Non-pigmented ciliary epithelial cell (primary cell): Measurements from ENCODE around the gene WWOX.

Source experiments
- DNase-seq: peaks from one replicate; pipeline ENCODE4 v3.0.0-alpha.2; 2010; ENCODE audit warnings: low read depth

The WWOX gene

DNA sequence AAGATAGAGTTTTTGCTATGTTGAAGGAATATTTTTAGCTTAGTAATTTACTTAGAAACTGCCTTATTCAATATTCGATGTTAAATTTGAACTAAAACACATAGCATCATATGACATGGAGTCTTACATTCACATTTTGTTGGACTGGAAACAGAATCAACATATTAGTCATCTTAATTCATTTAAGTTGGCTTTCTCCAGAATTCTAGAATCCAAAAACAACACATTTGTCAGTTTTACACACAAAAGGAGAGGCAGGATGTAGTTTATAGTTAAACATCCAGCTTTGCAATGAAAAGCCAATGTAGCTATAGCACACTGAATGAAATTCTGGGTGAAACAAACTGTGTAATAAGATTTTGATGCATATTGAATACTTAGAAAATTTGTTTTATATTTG lies 43.3 kb downstream of the WWOX start:
- no peak for DNase-seq

DNA sequence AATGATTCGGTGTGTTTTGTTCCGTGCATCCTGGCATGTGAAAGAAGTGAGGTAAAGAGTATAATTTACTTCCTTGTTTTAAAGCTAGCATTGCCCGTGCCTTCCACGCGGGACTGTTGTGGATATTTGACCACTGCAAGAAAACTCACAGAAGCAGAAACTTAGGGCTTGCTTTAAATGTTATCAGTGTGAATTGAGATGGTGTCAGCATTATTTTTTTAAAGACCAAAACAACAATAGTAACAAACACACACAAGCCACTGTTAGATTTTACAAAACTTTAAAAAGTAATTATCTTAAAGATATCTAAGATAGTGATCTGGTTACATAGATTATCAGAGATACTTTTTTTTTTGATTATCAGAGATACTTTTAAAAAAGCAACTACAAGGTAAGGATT lies 47.4 kb downstream of the WWOX start:
- DNase-seq, result no peak

DNA sequence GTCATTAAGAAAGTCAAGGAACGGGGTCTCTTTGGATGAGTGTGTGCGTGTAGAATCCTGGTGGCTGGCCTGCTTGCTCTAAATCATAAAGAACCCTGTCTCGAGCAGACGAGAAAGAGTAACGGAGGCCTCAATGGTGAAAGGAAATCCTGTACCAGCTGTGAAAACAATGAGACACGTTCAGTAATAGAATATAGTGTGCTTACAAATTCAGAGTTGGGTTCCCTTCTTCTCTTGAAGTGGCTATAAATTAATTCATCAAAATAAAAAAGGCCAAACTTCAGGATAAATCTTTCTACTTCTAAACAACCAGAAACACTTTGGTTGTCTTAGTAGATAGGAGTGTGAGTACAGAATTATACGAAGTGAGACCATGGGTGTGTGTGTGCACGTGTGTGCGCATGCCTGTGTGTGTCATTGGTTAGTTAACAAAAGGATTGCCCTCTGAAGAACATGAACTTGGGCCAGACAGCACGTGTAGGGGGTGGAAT lies 48.5 kb downstream of the WWOX start:
- no peak for DNase-seq

DNA sequence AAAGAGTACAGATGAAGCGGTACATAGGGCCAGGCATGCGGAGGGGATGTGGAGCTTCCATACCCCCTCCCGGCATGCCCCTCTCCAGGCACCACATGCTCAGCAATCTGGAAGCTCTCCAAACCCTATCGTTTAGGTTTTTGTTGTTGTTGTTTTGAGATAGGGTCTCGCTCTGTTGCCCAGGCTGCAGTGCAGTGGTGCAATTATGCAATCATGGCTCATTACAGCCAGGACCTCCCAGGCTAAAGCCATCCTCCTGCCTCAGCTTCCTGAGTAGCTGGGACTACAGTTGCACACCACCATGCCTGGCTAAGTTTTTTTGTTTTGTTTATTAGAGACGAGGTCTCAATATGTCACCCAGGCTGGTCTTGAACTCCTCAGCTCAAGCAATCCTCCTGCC lies 50.8 kb downstream of the WWOX start:
- DNase-seq, result no peak

DNA sequence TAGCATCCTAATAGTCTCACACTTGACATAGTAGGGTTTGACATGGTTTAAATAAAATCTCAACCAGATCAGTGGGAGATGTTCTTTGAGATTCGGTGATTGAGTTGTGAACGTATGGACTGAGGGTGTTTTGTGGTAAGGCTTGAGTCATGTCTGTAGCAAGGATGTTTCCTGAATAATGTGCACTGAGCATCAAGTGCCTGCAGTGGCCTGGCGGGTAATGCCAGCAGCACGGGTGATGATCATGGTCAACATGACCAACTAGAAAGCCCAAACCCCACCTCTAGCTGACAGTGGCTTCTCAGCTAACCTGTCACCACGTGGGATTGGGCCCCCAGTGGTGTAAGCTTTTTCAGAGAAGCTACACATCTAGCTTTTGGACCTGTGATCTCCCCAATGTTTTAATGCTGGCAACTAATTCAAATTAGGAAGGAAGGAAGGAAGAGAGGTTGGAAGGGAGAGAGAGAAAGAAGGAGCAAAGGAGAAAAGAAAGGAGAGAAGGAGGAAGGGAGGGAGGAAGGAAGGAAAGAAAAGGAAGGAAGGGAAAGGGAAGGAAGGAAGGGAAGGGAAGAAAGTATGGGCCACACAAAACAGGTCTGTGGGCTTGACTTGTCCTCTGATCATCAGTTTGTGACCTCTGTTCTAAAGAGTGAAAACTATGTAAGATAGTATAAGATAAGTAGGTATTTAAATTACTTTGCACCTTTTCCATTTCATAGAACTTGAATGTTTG lies 55.4 kb downstream of the WWOX start:
- no peak for DNase-seq

DNA sequence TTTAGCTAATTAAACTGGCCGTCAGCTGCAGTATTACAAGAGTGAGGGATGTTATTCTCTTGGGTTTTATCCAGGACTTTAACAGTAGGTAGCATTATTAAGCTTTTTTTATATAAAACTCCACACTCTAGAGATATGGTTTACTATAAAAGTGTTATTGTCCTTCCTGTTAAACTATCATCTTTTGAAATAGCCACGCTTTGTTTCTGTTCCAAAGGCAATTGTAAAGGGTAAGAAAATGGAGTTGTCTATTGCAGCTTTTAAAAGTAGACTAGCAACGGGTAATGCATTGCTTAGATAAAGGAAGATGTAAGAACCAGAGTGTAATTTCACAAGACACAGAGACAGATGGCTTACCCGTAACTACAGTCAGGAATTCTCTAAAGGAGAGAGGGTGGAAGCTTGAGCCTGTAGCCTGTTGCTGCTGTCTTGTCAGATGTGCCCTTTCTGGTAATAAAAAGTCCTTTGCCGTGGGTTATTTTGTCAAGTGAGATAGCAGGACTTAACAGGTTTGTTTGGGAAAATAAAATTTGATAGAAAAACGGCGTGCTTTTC lies 56.4 kb downstream of the WWOX start:
- DNase-seq, result no peak

DNA sequence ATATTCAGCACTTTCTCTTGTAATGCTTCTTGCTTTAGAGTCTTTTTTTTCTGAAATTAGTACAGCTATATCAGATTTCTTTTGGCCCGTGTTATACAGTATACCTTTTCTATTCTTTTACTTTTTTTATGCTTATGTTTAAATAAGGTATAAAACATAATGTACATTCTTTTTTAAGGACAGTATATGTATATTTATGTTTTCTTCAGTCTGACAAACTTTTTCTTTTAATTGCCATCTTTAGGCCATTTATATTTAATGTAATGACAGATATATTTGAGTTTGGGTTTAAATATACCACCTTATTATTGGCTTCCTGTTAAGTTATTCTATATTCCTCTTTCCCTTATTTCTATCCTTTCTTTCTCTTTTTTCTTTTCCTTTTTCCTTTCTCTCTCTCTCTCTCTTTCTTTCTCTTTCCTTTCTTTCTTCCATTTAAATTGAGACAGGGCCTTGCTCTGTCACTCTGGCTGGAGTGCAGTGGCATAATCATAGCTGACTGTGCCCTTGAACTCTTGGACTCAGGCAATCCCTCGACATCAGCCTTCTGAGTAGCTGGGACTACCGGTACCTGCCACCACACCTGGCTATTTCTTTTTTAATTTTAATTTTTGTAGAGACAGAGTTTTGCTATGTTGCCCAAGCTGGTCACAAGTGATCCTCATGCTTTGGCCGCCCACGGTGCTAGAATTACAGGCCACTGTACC lies 61.7 kb downstream of the WWOX start:
- DNase-seq, result no peak

- DNase-seq, result no peak
These were observed 64.6 kb downstream of the WWOX start for GRCh38 chr16:78163772-78164670.

DNA sequence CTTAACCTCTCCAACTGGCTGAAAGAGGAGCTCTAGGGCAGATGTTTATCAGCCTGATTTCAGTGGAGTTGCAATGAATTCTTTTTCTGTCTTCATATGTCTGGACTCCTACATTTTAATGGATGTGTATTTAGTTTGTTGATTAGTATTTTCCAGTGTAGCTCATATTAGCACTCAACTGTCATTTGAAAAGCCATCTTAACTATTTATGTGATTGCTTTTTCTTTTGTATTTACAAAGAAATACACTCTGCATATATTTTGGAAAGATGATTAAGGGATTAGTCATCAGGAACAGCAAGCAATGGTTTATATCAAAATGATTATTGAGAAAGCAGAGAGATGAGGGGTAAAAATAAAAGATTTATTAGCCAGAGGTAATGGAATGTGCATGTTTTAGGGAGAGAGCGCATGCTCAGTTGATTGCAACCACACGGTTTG lies 71.1 kb downstream of the WWOX start:
- DNase-seq, result no peak

GRCh38 chr16:78175287-78175686 lies 75.8 kb downstream of the WWOX start:
- DNase-seq, result no peak

DNA sequence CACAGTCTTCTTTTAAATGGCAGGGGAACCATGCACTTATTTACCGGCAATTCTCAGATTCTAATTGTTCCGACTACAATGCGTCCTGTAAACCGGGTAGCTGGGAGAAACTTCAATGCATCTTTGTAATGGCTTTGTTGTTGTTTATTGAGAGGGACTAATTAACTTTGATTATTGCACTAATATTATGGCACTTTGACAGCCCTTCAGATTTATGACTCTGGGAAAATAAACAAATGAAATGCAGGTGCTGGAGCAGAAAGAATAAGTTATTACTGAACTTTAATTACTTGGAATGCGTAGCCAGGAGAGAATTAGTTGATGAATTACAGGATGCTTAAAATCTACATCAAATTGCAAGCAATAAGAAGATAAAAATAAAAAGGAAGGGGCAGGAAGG lies 77.0 kb downstream of the WWOX start:
- no peak for DNase-seq

DNA sequence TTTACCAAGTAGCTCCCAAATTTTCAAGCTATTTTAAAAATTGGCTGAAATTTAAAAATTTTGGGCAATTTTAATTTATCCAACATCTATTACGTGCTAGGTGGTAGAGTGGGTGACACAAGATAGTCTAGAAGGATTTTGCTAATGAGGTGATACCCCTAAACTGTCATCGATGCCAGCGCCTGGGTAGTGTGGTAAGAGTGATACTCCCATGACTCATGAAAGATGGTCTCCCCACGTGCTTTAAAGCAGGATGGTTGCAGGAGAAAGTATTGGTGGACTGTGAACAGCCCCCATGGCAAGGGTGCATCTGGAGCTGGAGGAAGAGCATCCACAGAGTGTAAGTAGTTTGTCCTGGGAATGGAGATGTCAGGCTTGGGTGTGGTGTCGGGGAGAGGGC lies 77.8 kb downstream of the WWOX start:
- DNase-seq, result no peak

DNA sequence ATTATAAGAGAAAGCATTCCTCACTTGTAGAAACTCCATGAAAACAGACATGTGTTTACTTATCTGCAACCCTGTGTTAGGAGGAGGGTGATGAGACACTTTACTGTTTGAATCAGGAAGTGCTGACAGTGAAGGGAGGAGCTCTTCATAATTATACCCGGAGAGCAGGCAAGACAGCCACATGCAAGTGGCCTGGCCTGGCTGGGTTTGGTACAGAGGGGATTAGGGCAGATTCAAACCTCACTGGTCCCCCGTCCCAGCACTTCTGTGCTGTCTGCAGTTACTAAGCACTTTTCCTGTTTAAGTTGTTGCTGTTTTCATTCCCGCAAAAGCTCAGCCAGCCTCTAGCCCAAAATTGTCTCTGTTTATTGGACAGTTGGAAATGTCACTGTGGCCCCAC lies 78.5 kb downstream of the WWOX start:
- DNase-seq, result no peak

DNA sequence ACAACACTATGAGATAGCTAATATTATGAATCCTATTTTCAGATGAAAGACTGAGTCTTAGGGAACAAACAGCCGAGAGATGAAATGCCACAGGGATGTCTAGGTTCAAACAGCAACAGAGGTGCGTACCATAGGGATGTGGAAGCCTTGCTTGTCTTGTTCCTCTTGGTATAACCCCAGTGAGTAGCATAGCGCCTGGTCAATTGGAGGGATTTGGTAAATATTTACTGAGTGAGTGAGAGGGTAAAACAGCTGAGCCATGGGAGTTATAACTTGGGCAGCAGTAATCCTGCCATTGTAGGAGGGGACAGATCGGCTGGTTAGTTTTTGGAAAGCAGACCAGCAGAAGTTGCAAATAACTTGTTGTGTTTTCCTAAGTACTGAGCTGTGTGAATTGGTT lies 80.2 kb downstream of the WWOX start:
- DNase-seq, result no peak

- DNase-seq, result no peak
These were observed 80.9 kb downstream of the WWOX start for GRCh38 chr16:78180349-78180748.

DNA sequence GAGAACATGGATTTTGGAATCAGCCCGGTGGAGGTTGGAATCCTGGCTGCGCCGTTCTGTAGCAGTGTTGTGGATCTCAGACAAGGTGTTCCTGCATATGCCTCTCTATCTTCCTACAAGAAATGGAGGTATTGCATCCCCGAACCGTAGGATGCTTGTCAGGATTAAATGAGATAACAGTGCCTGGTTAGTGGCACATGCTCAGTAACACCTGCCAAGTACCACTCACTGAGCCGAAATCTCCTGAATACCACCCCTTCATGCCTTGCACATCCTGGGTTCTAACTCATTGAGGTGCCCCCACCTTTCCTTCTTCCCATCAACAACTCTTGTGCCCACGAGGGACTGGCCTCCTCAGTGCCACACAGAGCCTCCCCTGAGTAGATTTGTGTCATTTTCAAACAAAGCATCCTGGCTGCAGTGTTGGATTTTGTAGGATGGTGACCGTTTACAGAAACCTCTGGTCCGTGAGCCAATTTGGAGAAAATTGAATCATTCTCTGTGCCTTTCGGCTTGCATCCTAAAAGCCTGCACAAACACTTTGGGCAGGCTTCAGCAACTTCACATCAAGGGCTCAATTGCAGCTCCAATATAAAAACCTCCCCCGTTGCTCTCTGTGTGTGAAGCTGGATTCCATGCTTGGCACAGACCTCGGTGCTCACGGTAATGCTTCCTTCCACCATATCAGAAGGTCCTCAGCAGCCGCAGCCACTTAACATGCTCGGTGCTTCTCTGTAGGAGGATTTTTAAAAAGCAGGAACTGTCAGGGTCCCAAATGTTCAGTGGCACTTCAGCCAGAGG lies 84.2 kb downstream of the WWOX start:
- no peak for DNase-seq

GRCh38 chr16:78184238-78185183 lies 85.1 kb downstream of the WWOX start:
- DNase-seq, result peak; percentile 1

DNA sequence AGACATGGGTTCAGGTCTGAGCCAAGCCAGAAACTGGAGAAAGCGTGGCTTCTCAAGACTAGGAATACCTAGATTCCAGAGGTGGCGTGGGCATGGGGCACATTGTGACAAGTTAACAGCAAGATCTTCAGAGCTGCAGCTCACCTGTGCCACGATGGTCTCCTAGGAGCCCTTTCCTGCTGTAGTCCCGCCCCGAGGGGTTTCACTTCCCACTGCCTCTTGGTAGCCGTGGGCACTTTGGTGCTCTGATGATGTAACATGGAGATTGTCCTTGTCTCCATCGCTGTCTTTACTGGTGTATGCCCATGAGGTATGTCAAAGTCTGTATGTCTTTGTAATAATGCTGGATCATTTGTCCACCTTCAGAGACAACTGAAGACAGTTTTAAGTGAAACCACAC lies 89.7 kb downstream of the WWOX start:
- no peak for DNase-seq

DNA sequence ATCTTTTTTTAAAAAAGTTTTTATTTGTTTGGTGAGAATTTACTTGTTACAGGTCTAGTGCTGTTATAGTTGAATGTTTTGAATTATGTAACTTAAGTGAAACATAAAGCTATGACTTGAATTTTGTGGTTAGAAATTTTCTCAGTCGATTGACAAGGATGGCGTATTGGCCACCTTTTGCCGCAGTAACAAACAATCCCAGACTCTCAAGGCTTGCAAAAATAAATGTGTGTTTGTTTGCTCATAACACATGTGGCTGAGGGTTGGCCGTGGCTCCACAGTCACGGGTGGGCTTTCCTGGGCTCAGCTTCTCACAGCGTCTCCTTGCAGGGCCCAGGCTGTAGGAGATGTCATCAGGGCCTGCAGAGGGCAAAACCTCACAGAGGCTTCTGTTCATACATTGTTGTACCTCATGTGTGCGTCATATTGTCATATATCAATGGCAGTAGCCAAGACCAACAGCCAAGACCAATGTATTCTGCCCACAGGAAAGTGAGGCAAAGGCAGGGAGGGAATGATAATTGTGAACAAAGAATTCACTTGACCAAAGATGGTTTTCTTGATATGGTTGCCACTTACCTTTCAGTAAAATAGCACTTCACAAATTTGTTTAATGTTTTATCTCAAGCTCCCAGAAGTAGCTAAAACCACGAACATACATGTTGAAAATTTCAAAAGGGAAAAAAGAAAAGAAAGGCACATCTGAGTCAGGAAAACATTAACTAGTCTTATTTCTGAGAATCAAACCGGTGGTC lies 93.5 kb downstream of the WWOX start:
- no peak for DNase-seq

DNA sequence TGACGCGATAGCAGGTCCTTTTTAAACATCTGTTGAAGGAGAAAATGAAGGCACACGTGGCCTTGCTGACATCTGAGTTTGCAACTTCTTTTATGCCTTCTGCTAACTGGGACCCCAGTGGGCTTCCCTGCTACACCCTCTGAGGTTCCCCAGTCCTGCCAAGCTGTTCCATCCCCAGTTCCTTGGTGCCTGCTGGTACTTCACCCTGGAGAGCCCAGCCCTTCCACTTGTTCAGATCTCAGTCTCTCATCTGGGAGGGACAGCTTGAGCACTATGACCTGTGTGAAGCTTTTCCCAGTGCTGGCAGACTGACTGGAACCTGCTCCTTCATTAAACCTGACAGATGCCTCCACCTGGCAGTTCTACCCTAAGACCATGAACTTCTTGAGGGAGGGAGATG lies 95.5 kb downstream of the WWOX start:
- no peak for DNase-seq
